NOMO-1 (cell line): ENCODE measurements around the gene MAP3K9.
"Not testable (repeated sequence)": the region's sequence is repeated elsewhere in the genome, so short reads cannot be mapped to it uniquely, and the experiment has no call there.

ENCODE experiments used
- DNase-seq, 2 experiments: peaks; one replicate each; lab custom pipeline; 2025; ENCODE audit not compliant: unreplicated experiment in 2 of 2; lab: John Stamatoyannopoulos, UW

MAP3K9 gene

DNA sequence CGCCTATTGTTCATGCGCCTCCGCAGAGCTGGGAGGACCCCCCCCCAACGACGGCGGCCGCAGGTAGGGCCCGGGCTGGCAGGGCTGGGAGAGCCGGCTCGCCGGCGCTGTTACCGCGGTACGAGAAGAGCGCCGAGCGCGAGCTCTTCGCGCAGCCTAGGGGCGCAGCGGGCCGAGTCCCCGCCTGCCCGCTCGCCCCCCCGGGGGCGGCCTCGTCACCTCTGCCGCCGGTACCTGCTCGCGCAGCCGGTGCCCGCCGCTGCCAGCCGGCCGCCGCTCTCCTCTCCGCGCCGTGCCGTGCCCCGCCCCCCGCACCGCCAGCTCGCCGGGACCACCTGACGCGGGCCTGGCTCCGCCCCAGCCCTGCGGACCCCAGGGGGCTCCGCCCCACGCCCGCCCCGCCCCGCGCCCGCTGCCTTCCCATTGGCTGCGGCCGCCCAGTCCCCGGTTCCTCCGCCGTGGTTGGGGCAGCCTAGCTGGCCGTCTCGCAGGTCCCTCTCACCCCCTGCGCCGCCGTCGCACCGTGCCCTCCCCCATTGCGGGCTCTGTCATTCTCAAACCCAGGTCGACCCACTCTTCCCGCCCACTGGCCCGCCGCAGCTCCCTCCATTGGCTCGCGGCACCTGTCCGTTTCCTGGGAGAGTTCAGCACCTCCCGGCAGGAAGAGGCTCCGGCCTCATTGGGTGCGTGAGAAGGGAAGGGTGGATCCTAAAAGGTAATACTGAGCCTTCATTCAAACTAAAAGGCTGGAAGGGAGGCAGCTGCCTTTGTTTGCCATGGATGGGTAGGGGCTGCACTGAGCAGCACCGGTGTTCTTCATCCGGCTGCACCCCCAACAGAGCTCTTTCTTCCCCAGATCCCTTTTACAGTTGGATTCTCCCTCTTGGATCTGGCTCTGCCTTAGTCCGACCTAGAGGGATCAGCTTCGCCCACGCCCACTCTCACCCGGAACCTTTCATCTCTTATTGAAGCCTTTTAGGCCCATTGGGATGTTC lies at the start of gene MAP3K9:
Gene MAP3K9, minus strand, starts transcription at position 289 of the 995 bp plus-strand sequence. CDS start 342 bp downstream, outside the sequence.
- DNase-seq = peak; percentile 67 to 89

DNA sequence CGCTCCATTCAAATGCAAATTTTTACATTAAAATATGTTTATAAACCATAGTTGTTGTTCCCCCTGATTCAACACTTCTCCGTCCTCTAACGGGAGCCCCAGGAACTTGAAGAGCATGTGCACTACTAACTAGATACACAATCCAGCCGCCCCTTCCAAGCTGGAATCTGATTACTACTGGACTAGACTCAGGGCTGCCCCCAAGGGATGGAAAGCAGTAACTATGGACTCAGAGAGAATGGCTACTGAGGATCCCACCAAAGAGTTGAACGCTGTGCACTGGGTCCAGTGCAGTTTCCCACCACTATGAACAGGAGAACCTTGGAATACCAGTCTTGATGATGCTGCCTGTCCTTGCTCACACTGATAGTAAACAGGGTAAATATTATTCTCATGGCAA lies 49.3 kb upstream of the MAP3K9 start:
- no peak for DNase-seq

GRCh38 chr14:70857496-70857890 lies 48.2 kb upstream of the MAP3K9 start:
- no peak for DNase-seq

DNA sequence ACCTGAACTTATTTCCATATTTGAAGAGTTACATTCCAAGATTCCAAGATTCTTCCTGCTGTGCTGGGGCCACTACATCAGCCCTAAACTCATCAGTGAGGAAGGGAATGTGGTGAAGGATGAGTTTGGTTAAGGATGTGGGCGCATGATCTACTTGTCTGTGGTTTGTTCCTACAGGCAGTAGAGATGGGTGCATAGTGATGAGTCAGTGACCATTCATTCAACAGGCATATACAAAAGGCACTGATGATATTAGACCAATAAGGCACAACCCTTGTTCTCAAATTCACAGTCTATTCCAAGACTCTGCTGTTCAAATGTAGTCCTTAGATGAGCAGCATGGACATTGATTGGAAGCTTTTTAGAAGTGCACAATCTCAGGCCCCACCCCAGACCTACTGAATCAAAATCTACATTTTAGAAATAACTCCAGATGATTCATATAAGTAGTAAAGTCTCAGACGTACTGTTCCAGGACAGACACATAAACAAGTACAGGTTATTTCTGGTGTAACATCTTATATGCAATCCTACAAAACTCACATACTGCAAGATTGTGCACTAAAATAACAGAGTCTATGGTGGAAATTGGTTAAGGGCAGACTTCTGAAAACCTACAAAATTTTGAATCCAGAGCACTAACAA lies 47.7 kb upstream of the MAP3K9 start:
- no peak for DNase-seq

- DNase-seq = no peak
These were observed 46.2 kb upstream of the MAP3K9 start for GRCh38 chr14:70855486-70855885.

- not testable (repeated sequence) for DNase-seq
These were observed 44.3 kb upstream of the MAP3K9 start for GRCh38 chr14:70853658-70854057.

DNA sequence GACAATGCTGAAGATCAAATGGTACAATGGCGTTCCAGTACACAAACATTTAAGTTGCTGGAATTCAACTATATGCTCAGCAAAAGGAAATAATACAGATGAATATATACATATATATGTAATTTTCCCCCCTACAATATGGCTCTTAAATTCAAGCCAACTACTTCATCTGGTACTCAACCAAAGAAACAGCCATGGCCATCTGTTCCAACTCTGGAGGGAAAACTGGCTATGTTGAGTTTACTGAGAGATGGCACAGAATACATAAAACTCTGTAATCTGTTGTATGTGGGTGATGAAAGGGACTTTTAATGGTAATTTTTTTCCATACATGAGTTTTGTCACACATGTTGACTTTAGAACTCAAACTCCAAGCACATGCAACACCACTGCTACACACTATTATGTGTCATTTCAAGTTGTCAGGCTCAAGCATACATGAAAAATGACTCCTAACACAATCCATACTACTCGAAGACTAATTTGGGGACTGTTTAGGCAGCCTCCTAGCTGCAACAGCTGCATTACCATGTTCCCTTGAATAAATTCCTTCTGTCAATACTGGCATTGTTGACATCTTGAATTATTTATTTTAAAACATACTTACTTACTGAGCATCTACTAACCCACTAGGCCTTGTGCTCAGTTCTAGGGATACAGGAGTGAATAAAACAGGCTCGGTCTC lies 38.2 kb upstream of the MAP3K9 start:
- DNase-seq = no peak

GRCh38 chr14:70845601-70846000 lies 36.3 kb upstream of the MAP3K9 start:
- no peak for DNase-seq

DNA sequence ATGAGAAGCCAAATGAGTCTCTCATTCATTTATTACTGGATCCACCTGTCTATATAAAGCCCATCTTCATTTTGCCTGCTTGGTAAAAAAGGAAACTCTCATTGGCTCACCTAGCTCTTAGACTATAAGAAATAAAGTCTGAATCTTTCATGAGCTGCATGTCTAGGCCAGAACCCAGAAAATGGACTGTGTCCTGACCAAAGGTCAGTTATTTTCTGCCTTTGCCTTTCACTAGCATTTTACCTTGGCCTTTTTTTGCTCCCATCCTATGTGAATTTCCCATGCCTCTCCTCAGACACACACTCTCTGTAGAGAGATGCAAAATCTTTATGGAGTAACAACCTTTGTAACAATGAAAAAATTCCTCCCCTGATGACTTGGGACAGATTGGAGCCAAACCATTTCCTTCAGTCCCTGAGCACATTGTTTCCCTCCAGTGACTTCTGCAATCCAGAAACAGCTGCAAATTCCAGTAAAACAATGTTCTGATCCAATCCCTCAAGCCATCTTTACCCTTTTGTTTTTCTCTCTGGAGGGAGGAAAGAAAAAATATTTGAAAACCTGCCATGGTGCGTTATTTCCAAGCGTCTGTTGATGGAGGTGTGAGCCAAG lies 33.6 kb upstream of the MAP3K9 start:
- DNase-seq = no peak

GRCh38 chr14:70838076-70838475 lies 28.8 kb upstream of the MAP3K9 start:
- no peak for DNase-seq

DNA sequence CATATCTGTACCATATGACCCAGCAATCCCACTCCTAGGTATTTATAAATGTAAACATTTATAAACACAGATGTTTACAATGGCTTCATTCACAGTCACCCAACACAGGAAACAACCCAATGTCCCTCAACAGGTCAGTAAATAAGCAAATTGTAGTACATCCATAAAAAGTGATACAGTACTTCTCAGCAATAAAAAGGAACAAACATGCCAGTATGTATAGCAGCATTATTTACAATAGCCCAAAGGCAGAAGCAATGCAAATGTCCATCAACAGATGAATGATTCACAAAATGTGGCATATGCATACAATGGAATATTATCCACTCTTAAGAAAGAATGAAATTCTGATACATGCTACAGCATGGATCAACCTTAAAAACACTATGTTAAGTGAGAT lies 27.6 kb upstream of the MAP3K9 start:
- DNase-seq = no peak

GRCh38 chr14:70833884-70834283 lies 24.6 kb upstream of the MAP3K9 start:
- DNase-seq = no peak

DNA sequence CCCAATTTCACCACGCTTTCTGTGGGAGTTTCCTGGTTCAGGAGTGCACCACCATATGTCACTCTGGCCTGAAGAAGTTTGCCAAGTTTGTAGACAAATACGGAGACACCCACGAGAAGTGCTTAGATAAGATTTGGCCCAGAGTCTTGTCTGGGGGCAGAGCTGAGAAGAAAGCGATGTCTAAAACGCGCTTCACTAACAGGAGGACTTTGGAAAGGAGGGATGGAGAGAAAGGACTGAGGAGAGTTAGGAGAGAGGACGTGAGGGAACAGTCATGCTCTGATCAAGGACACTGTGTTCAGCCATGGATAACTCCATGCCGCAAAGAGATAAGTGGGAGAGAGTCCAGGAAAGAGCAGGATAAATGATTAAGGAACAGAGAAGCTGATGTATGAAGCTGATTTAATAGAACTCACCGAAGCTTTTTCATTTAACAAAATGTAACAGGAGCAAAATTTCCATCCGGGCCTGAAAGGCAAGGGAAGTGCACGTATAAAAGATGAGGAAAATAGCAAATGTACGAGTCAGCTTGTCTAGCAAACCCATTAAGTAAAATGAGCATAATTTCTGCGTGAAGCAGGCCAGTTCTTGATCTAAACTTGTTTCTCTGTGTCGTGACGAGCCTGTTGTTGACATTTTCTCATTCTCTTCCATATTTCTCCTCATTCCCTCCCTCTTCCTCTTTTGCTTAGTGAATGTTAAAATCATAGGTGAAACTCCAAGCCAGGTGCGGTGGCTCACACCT lies 23.4 kb upstream of the MAP3K9 start:
- no peak for DNase-seq

GRCh38 chr14:70830998-70831781 lies 21.9 kb upstream of the MAP3K9 start:
- no peak for DNase-seq

DNA sequence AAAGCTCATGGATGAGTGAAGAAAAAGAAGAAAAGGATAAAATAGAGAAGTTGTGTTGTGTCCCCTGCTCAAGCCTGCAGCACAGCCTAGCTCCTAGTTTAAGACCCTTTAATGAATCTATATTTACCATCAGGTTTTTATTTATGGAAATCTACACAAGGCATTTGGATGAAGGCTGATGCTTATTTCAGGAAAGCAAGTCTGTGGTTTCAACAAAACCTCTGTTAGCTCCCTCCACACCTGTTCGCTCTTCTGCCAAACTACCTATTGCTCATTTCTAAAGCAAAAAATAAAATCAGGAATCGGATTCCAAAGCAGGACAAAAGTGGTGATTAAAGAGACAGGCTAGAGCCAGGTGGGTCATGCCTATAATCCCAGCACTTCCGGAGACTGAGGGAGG lies 18.9 kb upstream of the MAP3K9 start:
- DNase-seq = no peak

DNA sequence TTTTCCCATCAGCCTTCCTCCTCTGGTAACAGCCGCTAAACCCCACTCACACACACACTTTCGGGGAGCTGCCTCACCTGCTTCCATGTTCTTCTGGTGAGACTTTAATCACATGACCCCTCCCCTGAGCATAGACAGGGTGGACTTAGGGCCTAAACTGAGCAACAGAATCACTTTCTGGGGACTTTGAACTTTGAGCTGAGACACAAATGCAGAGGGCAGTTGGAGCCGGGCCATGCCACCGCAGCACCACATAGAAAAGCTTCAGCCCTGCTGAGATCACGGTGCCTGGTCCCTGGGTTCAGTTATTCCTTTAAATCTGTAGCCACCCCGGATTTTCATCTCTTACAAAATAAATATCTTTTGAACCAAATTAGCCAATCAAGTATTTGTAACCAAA lies 18.4 kb upstream of the MAP3K9 start:
- no peak for DNase-seq

DNA sequence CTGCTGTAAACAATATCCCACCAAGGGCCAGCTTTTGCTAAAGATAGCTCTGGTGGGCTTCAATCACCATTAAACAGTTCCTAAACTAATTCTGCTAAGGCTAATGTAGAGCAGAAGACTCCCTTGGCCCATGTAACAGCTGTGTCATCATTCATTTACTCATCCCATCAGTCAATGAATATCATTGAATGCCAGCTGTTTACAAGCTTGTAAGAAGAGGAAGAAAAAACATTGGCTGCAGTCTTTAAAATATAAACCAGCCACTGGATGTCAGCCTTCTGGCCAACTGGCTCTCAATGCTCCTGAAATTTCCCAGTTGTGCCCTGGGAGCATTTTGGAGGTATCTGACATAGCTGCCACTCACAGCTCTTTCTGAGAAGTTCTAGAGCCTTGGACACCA lies 18.0 kb upstream of the MAP3K9 start:
- DNase-seq = no peak

- no peak for DNase-seq
These were observed 14.0 kb upstream of the MAP3K9 start for GRCh38 chr14:70823281-70823680.

GRCh38 chr14:70822530-70823185 lies 13.3 kb upstream of the MAP3K9 start:
- no peak for DNase-seq
